Measurements from ENCODE around the gene TM9SF1. TPM values are rescaled to one million over a fixed set of nuclear protein-coding genes. Genes with fewer than 3 reads are reported as not detected.
"Not testable (repeated sequence)": the region's sequence is repeated elsewhere in the genome, so short reads cannot be mapped to it uniquely, and the experiment has no call there.

Gene TM9SF1
- total RNA-seq, 1 donor from 2014 or later: 84.1 TPM

GRCh38 chr14:24219521-24219920 is 24.3 kb upstream of the TM9SF1 start:
- TF ChIP-seq CTCF (conservative IDR thresholded peaks at IDR 0.05; ENCODE audit: low read depth, low read length): no peak
- no peak overlapping the region for H3K4me3 ChIP-seq (ENCODE audit: low read depth, low read length)
- DNase-seq (ENCODE audit: low read depth): no peak

- DNase-seq (ENCODE audit: low read depth): no peak
- no peak overlapping the region for H3K4me3 ChIP-seq (ENCODE audit: low read depth, low read length)
- no peak for TF ChIP-seq CTCF (conservative IDR thresholded peaks at IDR 0.05; ENCODE audit: low read depth, low read length)
Observed at GRCh38 chr14:24219080-24219479, 23.8 kb upstream of the TM9SF1 start.

GRCh38 chr14:24216876-24217275 is 21.6 kb upstream of the TM9SF1 start:
- DNase-seq (ENCODE audit: low read depth); H3K4me3 ChIP-seq (ENCODE audit: low read depth, low read length): not testable (repeated sequence)

GRCh38 chr14:24216345-24216699 is 21.1 kb upstream of the TM9SF1 start:
- DNase-seq (ENCODE audit: low read depth): no peak
- peak overlapping the region; percentile 86 for H3K4me3 ChIP-seq (ENCODE audit: low read depth, low read length)
- TF ChIP-seq CTCF (conservative IDR thresholded peaks at IDR 0.05; ENCODE audit: low read depth, low read length): no peak

GRCh38 chr14:24215495-24216344 is 20.5 kb upstream of the TM9SF1 start, which contains the start of gene MDP1:
MDP1 (minus strand) TSS chr14:24216066; CDS start chr14:24215955, 111 bp downstream.
- DNase-seq (ENCODE audit: low read depth): no peak
- peak within 1 kb of the TSS; percentile 86 for H3K4me3 ChIP-seq (ENCODE audit: low read depth, low read length)
- TF ChIP-seq CTCF (conservative IDR thresholded peaks at IDR 0.05; ENCODE audit: low read depth, low read length): peak; percentile 53

- DNase-seq (ENCODE audit: low read depth): no peak
- TF ChIP-seq CTCF (conservative IDR thresholded peaks at IDR 0.05; ENCODE audit: low read depth, low read length): no peak
- H3K4me3 ChIP-seq (ENCODE audit: low read depth, low read length): peak overlapping the region; percentile 86
Observed at GRCh38 chr14:24213866-24214662, 18.8 kb upstream of the TM9SF1 start.

All from epithelial cell of proximal tubule (primary cell).